IMR-90 (cell line): ENCODE measurements around the gene SH3RF3. TPM values are rescaled to one million over a fixed set of nuclear protein-coding genes. Genes with fewer than 3 reads are reported as not detected.
A peak's percentile ranks its signal among the peaks of the same experiment; 100 is the strongest.

Source experiments
- ATAC-seq: fragments of 200-7000 bp; cut with Tn5 transposase; 2 replicates; pipeline ENCODE4 v1.9.1; 2020; ENCODE audit warnings: low read depth, mild to moderate bottlenecking, moderate library complexity
- BruUV-seq: library from RNA; stranded (reverse); fragments of 400-500 nt; replicated peaks from 2 replicates; lab custom pipeline; 2021; lab: Mats Ljungman, UMichigan
- CTCF ChIA-PET: fragments of 300-600 bp; formaldehyde crosslinking; extraction: SDS; loops from one replicate; lab custom pipeline; 2021; ENCODE audit warnings: antibody characterized with exemption; lab: Yijun Ruan, JAX
- POLR2A ChIA-PET: fragments of 300-600 bp; sonication (Branson Sonifier 250); formaldehyde crosslinking; loops from one replicate; lab custom pipeline; 2022; ENCODE audit warnings: antibody characterized with exemption; ENCODE audit not compliant: unreplicated experiment; lab: Charles Lee
- DNase-seq: peaks from one replicate; pipeline ENCODE4 v3.0.0; 2013
- H2AFZ ChIP-seq: replicated peaks from 2 replicates; pipeline ENCODE3; 2013; ENCODE audit warnings: low read length, mild to moderate bottlenecking; ENCODE audit not compliant: poor library complexity
- H2AK5ac ChIP-seq: 2 replicates; pipeline ENCODE4 v1.6.1; 2013; ENCODE audit warnings: low read depth, low read length, inconsistent platforms
- H2AK9ac ChIP-seq: replicated peaks from 2 replicates; pipeline ENCODE3; 2013; ENCODE audit warnings: mild to moderate bottlenecking, low read depth, low read length, moderate library complexity; ENCODE audit not compliant: poor library complexity
- H2BK120ac ChIP-seq: 2 replicates; pipeline ENCODE4 v1.6.1; 2013; ENCODE audit warnings: low read depth, low read length, inconsistent platforms
- H2BK15ac ChIP-seq: 3 replicates; pipeline ENCODE4 v1.6.1; 2013; ENCODE audit warnings: low read depth, low read length, inconsistent platforms
- H2BK20ac ChIP-seq: 2 replicates; pipeline ENCODE4 v1.6.1; 2013; ENCODE audit warnings: low read depth, mild to moderate bottlenecking, inconsistent platforms, low read length, moderate library complexity
- H2BK5ac ChIP-seq: 2 replicates; pipeline ENCODE4 v1.6.1; 2013; ENCODE audit warnings: mild to moderate bottlenecking, low read depth, low read length, inconsistent platforms; ENCODE audit not compliant: poor library complexity, severe bottlenecking
- H3K14ac ChIP-seq: replicated peaks from 2 replicates; pipeline ENCODE4 v1.6.1; 2013; ENCODE audit warnings: low read depth, low read length, inconsistent platforms
- H3K18ac ChIP-seq: 2 replicates; pipeline ENCODE4 v1.6.1; 2013; ENCODE audit warnings: low read depth, low read length, control low read depth
- H3K23ac ChIP-seq: 2 replicates; pipeline ENCODE4 v1.6.1; 2013; ENCODE audit warnings: low read depth, low read length, inconsistent platforms
- H3K27ac ChIP-seq: 2 replicates; pipeline ENCODE4 v1.5.1; 2013; ENCODE audit warnings: mild to moderate bottlenecking, control low read depth, low read length; ENCODE audit not compliant: insufficient read depth
- H3K27me3 ChIP-seq: 2 replicates; pipeline ENCODE4 v1.6.1; 2013; ENCODE audit warnings: low read length; ENCODE audit not compliant: control insufficient read depth, insufficient read depth
- H3K36me3 ChIP-seq: 2 replicates; pipeline ENCODE4 v1.6.1; 2013; ENCODE audit warnings: low read length, mixed read lengths; ENCODE audit not compliant: control insufficient read depth, insufficient read depth
- H3K4ac ChIP-seq: 2 replicates; pipeline ENCODE4 v1.6.1; 2013; ENCODE audit warnings: low read depth, low read length, inconsistent platforms
- H3K4me1 ChIP-seq: 2 replicates; pipeline ENCODE4 v1.6.1; 2013; ENCODE audit warnings: low read length, mixed read lengths; ENCODE audit not compliant: control insufficient read depth, insufficient read depth
- H3K4me2 ChIP-seq: 2 replicates; pipeline ENCODE4 v1.6.1; 2013; ENCODE audit warnings: low read depth, mild to moderate bottlenecking, control low read depth, low read length, moderate library complexity
- H3K4me3 ChIP-seq: 2 replicates; pipeline ENCODE4 v1.5.1; 2013; ENCODE audit warnings: low read depth, mild to moderate bottlenecking, control low read depth, low read length, moderate library complexity; ENCODE audit not compliant: insufficient read depth
- H3K56ac ChIP-seq: 2 replicates; pipeline ENCODE4 v1.6.1; 2013; ENCODE audit warnings: low read length, inconsistent platforms; ENCODE audit not compliant: insufficient read depth; ENCODE audit errors: extremely low read depth
- H3K79me1 ChIP-seq, 2 experiments: 2 replicates each; pipeline ENCODE4 v1.6.1; 2013; ENCODE audit warnings: low read length in 2 of 2, inconsistent platforms in 1 of 2, low read depth in 1 of 2
- H3K9ac ChIP-seq: 2 replicates; pipeline ENCODE4 v1.6.1; 2013; ENCODE audit warnings: low read depth, low read length, control low read depth
- H3K9me1 ChIP-seq: 2 replicates; pipeline ENCODE4 v1.6.1; 2013; ENCODE audit warnings: low read length, inconsistent platforms; ENCODE audit not compliant: insufficient read depth
- H3K9me3 ChIP-seq: 2 replicates; pipeline ENCODE4 v1.6.1; 2013; ENCODE audit warnings: low read length; ENCODE audit not compliant: control insufficient read depth, insufficient read depth
- H4K20me1 ChIP-seq: 2 replicates; pipeline ENCODE4 v1.6.1; 2013; ENCODE audit warnings: low read length, inconsistent platforms; ENCODE audit not compliant: insufficient read depth
- H4K5ac ChIP-seq: 2 replicates; pipeline ENCODE4 v1.6.1; 2013; ENCODE audit warnings: mild to moderate bottlenecking, low read depth, low read length, control low read depth
- H4K8ac ChIP-seq, 2 experiments: 2 replicates each; pipeline ENCODE4 v1.6.1; 2013; ENCODE audit warnings: low read depth in 2 of 2, low read length in 2 of 2, control low read depth in 1 of 2, inconsistent platforms in 1 of 2
- H4K91ac ChIP-seq: 2 replicates; pipeline ENCODE4 v1.6.1; 2013; ENCODE audit warnings: low read depth, low read length, inconsistent platforms; ENCODE audit not compliant: insufficient read depth
- CEBPB ChIP-seq: IDR thresholded peaks from 2 replicates; pipeline ENCODE4 v1.6.1; 2012; ENCODE audit warnings: low read depth, low read length, improper control_type of control experiment
- CHD1 ChIP-seq: IDR thresholded peaks from 2 replicates; pipeline ENCODE4 v1.6.1; 2012; ENCODE audit warnings: low read depth, low read length, improper control_type of control experiment
- MAZ ChIP-seq: IDR thresholded peaks from 2 replicates; pipeline ENCODE4 v1.6.1; 2012; ENCODE audit warnings: low read depth, mild to moderate bottlenecking, low read length, improper control_type of control experiment, moderate library complexity, borderline replicate concordance
- RCOR1 ChIP-seq: IDR thresholded peaks from 2 replicates; pipeline ENCODE4 v1.6.1; 2012; ENCODE audit warnings: mild to moderate bottlenecking, low read length, improper control_type of control experiment; ENCODE audit not compliant: insufficient replicate concordance
- WGBS, 2 experiments: methylation state at CpG; one replicate each; pipeline versions ENCODE4 v1.1.5 to v1.1.7; 2013; ENCODE audit warnings: missing lambda C conversion rate in 2 of 2; ENCODE audit not compliant: insufficient read length in 1 of 2; ENCODE audit errors: extremely low coverage in 2 of 2; 5-methylcytosine and 5-hydroxymethylcytosine counted together
- dilution Hi-C: fragments of 300-500 bp; cut with HindIII; formaldehyde crosslinking; loops from one replicate; pipeline ENCODE4 v1.14.3; 2018; ENCODE audit warnings: low sequenced_read_pairs; ENCODE audit not compliant: unreplicated experiment
- in situ Hi-C: fragments of 300-500 bp; cut with MboI; formaldehyde crosslinking; loops from 3 replicates; pipeline ENCODE4 v1.14.3; 2019; ENCODE audit warnings: low sequenced_read_pairs, inconsistent platforms, mixed read lengths
- intact Hi-C: fragments of 100-400 bp; cut with micrococcal nuclease; formaldehyde crosslinking; loops from 2 replicates; pipeline ENCODE4 v1.10.0; 2022
- polyA plus RNA-seq, 3 experiments: library from polyadenylated mRNA; depleted of rRNA; stranded (reverse); fragments of >200 nt; gene quantifications; 2 replicates each; pipeline ENCODE4 v1.2.3, GENCODE V29; 2012; ENCODE audit warnings: low replicate concordance in 1 of 3
- total RNA-seq: library from RNA; depleted of rRNA; stranded (reverse); fragments of >200 nt; gene quantifications from 2 replicates; pipeline ENCODE4 v1.2.3, GENCODE V29; 2012

SH3RF3 gene
- total and polyA plus RNA-seq, 2 of the 4 experiments (the other 2 are of a cell fraction), result 3.4 to 5.3 TPM

DNA sequence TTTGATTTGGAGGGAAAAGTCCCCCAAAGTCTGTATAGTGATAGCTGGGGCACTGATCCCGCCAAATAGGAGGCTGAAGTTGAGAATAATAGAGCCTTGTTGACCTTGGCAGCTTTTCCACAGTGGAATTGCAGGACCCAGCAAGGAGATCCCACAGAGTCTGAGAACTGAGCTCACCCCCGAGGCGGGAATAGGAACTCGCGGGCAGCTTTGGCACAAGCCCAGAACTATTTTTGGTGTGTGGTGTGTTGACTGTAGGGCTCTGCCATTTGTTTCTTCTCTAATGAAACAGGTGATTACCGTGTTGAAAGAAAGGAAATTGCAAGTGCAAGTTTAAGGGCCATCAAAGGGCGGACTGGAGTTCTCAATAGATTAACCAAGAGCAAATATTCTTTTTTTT is 34.0 kb downstream of the SH3RF3 start:
- H3K9me3 ChIP-seq, result no peaks in the 10 kb centered on the region
- H2AFZ ChIP-seq, result no peak overlapping the region
- H3K36me3 ChIP-seq, result 0 out of 2 replicates have a peak, but pooled peaks cover 3% of the 10 kb centered on the region
- no peak for ATAC-seq
- H2BK5ac ChIP-seq, result no peak overlapping the region
- H3K56ac ChIP-seq, result no peak overlapping the region
- no peak overlapping the region for H3K9ac ChIP-seq
- no peak overlapping the region for H2AK9ac ChIP-seq
- no peak overlapping the region for H3K4me3 ChIP-seq
- H2AK5ac ChIP-seq, result no peak overlapping the region
- no peak overlapping the region; the same call in 1 of the 2 replicates for H4K91ac ChIP-seq
- no peak overlapping the region for H2BK15ac ChIP-seq
- peaks cover 49% of the 10 kb centered on the region for H3K9me1 ChIP-seq
- intact Hi-C loops (no loop called here), in situ Hi-C loops (no loop called here), dilution Hi-C loops (no loop called here)
- no peak overlapping the region; the same call in 1 of the 2 replicates for H3K4ac ChIP-seq
- H4K8ac ChIP-seq, result no peak overlapping the region; a peak in 1 of 4 replicates
- DNase-seq, result no peak
- no peak overlapping the region for H3K18ac ChIP-seq
- H3K79me1 ChIP-seq, result peaks cover 36 to 88% of the 10 kb centered on the region in 2 experiments
- no peaks in the 10 kb centered on the region for H3K27me3 ChIP-seq
- no peak overlapping the region for H3K4me2 ChIP-seq
- WGBS, 2 experiments, result 100% methylated on average over 1 of the region's 7 CpGs; no CpG with 5 or more reads in 1 of the 2 experiments
- CTCF ChIA-PET, result interaction anchor here (0.8 kb wide), 1 partner anchor 14 kb away, joined by 3 read pairs; no protein-coding TSS in a partner anchor
- no TSS peak for BruUV-seq
- peaks cover 49% of the 10 kb centered on the region for H4K20me1 ChIP-seq
- no peak overlapping the region for H3K23ac ChIP-seq
- no peak overlapping the region for H4K5ac ChIP-seq
- H3K14ac ChIP-seq, result no peak overlapping the region; the same call in 1 of the 2 replicates
- H3K4me1 ChIP-seq, result peaks cover 21% of the 10 kb centered on the region
- TF ChIP-seq MAZ, result no peak
- TF ChIP-seq RCOR1, result no peak
- no peak for TF ChIP-seq CEBPB
- TF ChIP-seq CHD1, result no peak
- POLR2A ChIA-PET, result no interaction called here
- no peak overlapping the region for H3K27ac ChIP-seq
- H2BK20ac ChIP-seq, result no peak overlapping the region; the same call in 1 of the 2 replicates
- H2BK120ac ChIP-seq, result peak overlapping the region; percentile 46; the same call in 1 of the 2 replicates
